H9 (cell line): ENCODE results near the gene HSPG2. TPM values are rescaled to one million over a fixed set of nuclear protein-coding genes. Genes with fewer than 3 reads are reported as not detected.
"Not testable (repeated sequence)": the region's sequence is repeated elsewhere in the genome, so short reads cannot be mapped to it uniquely, and the experiment has no call there.

Experiments
- DNase-seq: peaks from one replicate; pipeline ENCODE4 v3.0.0-alpha.2; 2017
- H2AFZ ChIP-seq: one replicate; pipeline ENCODE4 v1.6.1; 2013; ENCODE audit warnings: mild to moderate bottlenecking, low read length, control low read depth, moderate library complexity
- H2AK5ac ChIP-seq: 2 replicates; pipeline ENCODE4 v1.6.1; 2013; ENCODE audit warnings: low read length, control low read depth, mixed read lengths; ENCODE audit not compliant: insufficient read length
- H2BK120ac ChIP-seq: one replicate; pipeline ENCODE4 v1.6.1; 2013; ENCODE audit warnings: low read depth, mild to moderate bottlenecking, low read length, control low read depth, inconsistent platforms; ENCODE audit not compliant: poor library complexity, severe bottlenecking
- H2BK12ac ChIP-seq: 2 replicates; pipeline ENCODE4 v1.6.1; 2013; ENCODE audit warnings: low read length, control low read depth, mixed read lengths, low read depth; ENCODE audit not compliant: insufficient read length
- H2BK15ac ChIP-seq: 2 replicates; pipeline ENCODE4 v1.6.1; 2013; ENCODE audit warnings: low read depth, low read length, control low read depth
- H2BK20ac ChIP-seq: one replicate; pipeline ENCODE4 v1.6.1; 2013; ENCODE audit warnings: low read depth, mild to moderate bottlenecking, low read length, control low read depth, inconsistent platforms; ENCODE audit not compliant: poor library complexity, severe bottlenecking
- H2BK5ac ChIP-seq: 2 replicates; pipeline ENCODE4 v1.6.1; 2013; ENCODE audit warnings: low read length, control low read depth, mixed read lengths; ENCODE audit not compliant: insufficient read length
- H3K14ac ChIP-seq: 2 replicates; pipeline ENCODE4 v1.6.1; 2013; ENCODE audit warnings: low read length, control low read depth; ENCODE audit not compliant: insufficient read depth
- H3K18ac ChIP-seq: 2 replicates; pipeline ENCODE4 v1.6.1; 2013; ENCODE audit warnings: low read depth, mild to moderate bottlenecking, mixed read lengths, low read length, control low read depth; ENCODE audit not compliant: insufficient read length
- H3K23ac ChIP-seq: 2 replicates; pipeline ENCODE4 v1.6.1; 2013; ENCODE audit warnings: low read length, control low read depth, mixed read lengths, low read depth; ENCODE audit not compliant: insufficient read length
- H3K23me2 ChIP-seq: 2 replicates; pipeline ENCODE4 v1.6.1; 2013; ENCODE audit warnings: low read depth, mild to moderate bottlenecking, mixed read lengths, low read length, control low read depth; ENCODE audit not compliant: insufficient read length, poor library complexity, severe bottlenecking
- H3K27ac ChIP-seq: 2 replicates; pipeline ENCODE4 v1.5.1; 2013; ENCODE audit warnings: low read length, control low read depth, mixed read lengths, low read depth; ENCODE audit not compliant: insufficient read length
- H3K27me3 ChIP-seq: 2 replicates; pipeline ENCODE4 v1.6.1; 2013; ENCODE audit warnings: low read length, control low read depth, inconsistent platforms; ENCODE audit not compliant: insufficient read depth
- H3K4ac ChIP-seq: 2 replicates; pipeline ENCODE4 v1.6.1; 2013; ENCODE audit warnings: low read depth, mild to moderate bottlenecking, control low read depth, inconsistent platforms, low read length, moderate library complexity
- H3K4me1 ChIP-seq: 2 replicates; pipeline ENCODE4 v1.6.1; 2013; ENCODE audit warnings: low read length, control low read depth, inconsistent platforms; ENCODE audit not compliant: insufficient read depth
- H3K4me2 ChIP-seq: 2 replicates; pipeline ENCODE4 v1.6.1; 2013; ENCODE audit warnings: low read length, control low read depth, mixed read lengths; ENCODE audit not compliant: insufficient read length, insufficient read depth
- H3K56ac ChIP-seq: 2 replicates; pipeline ENCODE4 v1.6.1; 2013; ENCODE audit warnings: low read depth, mild to moderate bottlenecking, mixed read lengths, low read length, control low read depth; ENCODE audit not compliant: insufficient read length
- H3K79me1 ChIP-seq: 2 replicates; pipeline ENCODE4 v1.6.1; 2013; ENCODE audit warnings: low read depth, mild to moderate bottlenecking, moderate library complexity, low read length, control low read depth, inconsistent platforms; ENCODE audit not compliant: insufficient read depth, poor library complexity, severe bottlenecking
- H3K79me2 ChIP-seq: 2 replicates; pipeline ENCODE4 v1.6.1; 2013; ENCODE audit warnings: low read length, control low read depth, inconsistent platforms; ENCODE audit not compliant: insufficient read depth
- H3K9ac ChIP-seq: 2 replicates; pipeline ENCODE4 v1.6.1; 2013; ENCODE audit warnings: low read length, control low read depth, mixed read lengths; ENCODE audit not compliant: insufficient read length; ENCODE audit errors: extremely low read depth
- H3K9me3 ChIP-seq: one replicate; pipeline ENCODE4 v1.6.1; 2013; ENCODE audit warnings: low read depth, low read length, inconsistent platforms; ENCODE audit not compliant: control insufficient read depth
- H3T11ph ChIP-seq: one replicate; pipeline ENCODE4 v1.6.1; 2013; ENCODE audit warnings: mild to moderate bottlenecking, low read length, control low read depth, inconsistent platforms
- H4K20me1 ChIP-seq: one replicate; pipeline ENCODE4 v1.6.1; 2013; ENCODE audit not compliant: control insufficient read depth, insufficient read length, insufficient read depth
- H4K5ac ChIP-seq: 2 replicates; pipeline ENCODE4 v1.6.1; 2013; ENCODE audit warnings: low read depth, mild to moderate bottlenecking, mixed read lengths, low read length, control low read depth; ENCODE audit not compliant: insufficient read length
- H4K8ac ChIP-seq: replicated peaks from 2 replicates; pipeline ENCODE4 v1.6.1; 2013; ENCODE audit warnings: low read length, control low read depth, mixed read lengths, low read depth; ENCODE audit not compliant: insufficient read length
- H4K91ac ChIP-seq: 2 replicates; pipeline ENCODE4 v1.6.1; 2013; ENCODE audit warnings: low read depth, mild to moderate bottlenecking, moderate library complexity, mixed read lengths, low read length, control low read depth; ENCODE audit not compliant: insufficient read length
- H3K27ac Mint-ChIP-seq, 3 experiments: 2 replicates in 2 of 3; 3 replicates in 1 of 3; pipeline ENCODE4 v1.8.0; 2020 to 2021; ENCODE audit warnings: mixed read lengths in 3 of 3, mild to moderate bottlenecking in 1 of 3, moderate library complexity in 1 of 3
- H3K27me3 Mint-ChIP-seq: 2 replicates; pipeline ENCODE4 v1.8.0; 2021; ENCODE audit warnings: low read depth, mild to moderate bottlenecking, moderate library complexity, mixed read lengths
- H3K36me3 Mint-ChIP-seq, 3 experiments: 2 replicates in 2 of 3; 3 replicates in 1 of 3; pipeline ENCODE4 v1.8.0; 2020 to 2021; ENCODE audit warnings: low read depth in 3 of 3, mixed read lengths in 3 of 3; ENCODE audit not compliant: insufficient read depth in 1 of 3
- H3K4me1 Mint-ChIP-seq, 2 experiments: 2 replicates each; pipeline ENCODE4 v1.8.0; 2020; ENCODE audit warnings: mixed read lengths in 2 of 2
- H3K4me3 Mint-ChIP-seq, 2 experiments: 2 replicates in 1 of 2; 3 replicates in 1 of 2; pipeline ENCODE4 v1.8.0; 2020 to 2021; ENCODE audit warnings: mild to moderate bottlenecking in 2 of 2, mixed read lengths in 2 of 2, moderate library complexity in 1 of 2
- H3K9me3 Mint-ChIP-seq, 2 experiments: 2 replicates in 1 of 2; 3 replicates in 1 of 2; pipeline ENCODE4 v1.8.0; 2020; ENCODE audit warnings: mild to moderate bottlenecking in 2 of 2, mixed read lengths in 2 of 2, moderate library complexity in 1 of 2
- CTCF ChIP-seq: fragments of 200-600 bp; sonication (generic); conservative IDR thresholded peaks from 3 replicates; pipeline ENCODE4 v1.8.0; 2021; ENCODE audit warnings: antibody characterized with exemption, mild to moderate bottlenecking
- WGBS: extraction: QIAGEN DNeasy Blood & Tissue Kit; methylation state at CpG from one replicate; pipeline ENCODE4 v1.1.7; 2013; ENCODE audit warnings: missing lambda C conversion rate, low lambda C conversion rate, mixed read lengths; ENCODE audit not compliant: insufficient read length; ENCODE audit errors: extremely low coverage; 5-methylcytosine and 5-hydroxymethylcytosine counted together
- total RNA-seq: library from RNA; stranded (reverse); gene quantifications from 2 replicates; pipeline ENCODE4 v1.2.1, GENCODE V29; 2021

HSPG2 gene
- total RNA-seq, 1 experiment from 2014 or later = 90.0 TPM

DNA sequence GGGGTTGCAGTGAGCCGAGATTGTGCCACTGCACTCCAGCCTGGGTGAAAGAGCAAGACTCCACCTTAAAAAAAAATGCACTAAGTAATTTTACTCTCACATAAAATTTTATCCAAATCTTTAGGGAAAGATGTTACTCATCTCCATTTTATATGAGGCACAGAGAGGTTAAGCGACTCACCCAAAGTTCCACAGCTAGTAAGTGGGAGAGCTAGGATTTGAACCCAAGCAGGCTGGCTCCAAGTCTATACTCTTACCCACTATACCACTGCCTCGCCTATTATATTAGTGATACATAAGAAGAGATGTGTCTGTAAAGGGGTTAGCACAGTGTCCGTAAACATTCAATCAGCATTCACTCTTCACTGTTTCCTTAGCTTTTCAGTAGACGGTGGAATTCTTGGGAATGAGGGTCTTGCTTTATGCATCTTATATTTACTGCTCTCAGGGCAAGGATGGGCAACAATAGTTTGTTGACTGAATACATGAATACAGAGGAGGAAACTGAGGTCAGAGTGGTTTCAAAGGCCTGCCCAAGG, 109.9 kb downstream of the HSPG2 start:
- no peak overlapping the region for H4K5ac ChIP-seq
- H2BK20ac ChIP-seq = no peak overlapping the region
- H2AK5ac ChIP-seq = no peak overlapping the region
- no peak overlapping the region for H3K4me3 Mint-ChIP-seq
- H2BK5ac ChIP-seq = no peak overlapping the region
- no peak overlapping the region for H3K27ac ChIP-seq
- no CpG with 5 or more reads among the region's 5 CpGs for WGBS
- H3K27ac Mint-ChIP-seq = no peak overlapping the region
- no peak overlapping the region for H3K14ac ChIP-seq
- H3T11ph ChIP-seq = no peak overlapping the region
- no peaks in the 10 kb centered on the region for H3K79me1 ChIP-seq
- no peak overlapping the region for H3K9ac ChIP-seq
- no peaks in the 10 kb centered on the region; the same call in 1 of the 2 replicates for H3K27me3 Mint-ChIP-seq
- H3K56ac ChIP-seq = no peak overlapping the region
- no peaks in the 10 kb centered on the region for H3K9me3 Mint-ChIP-seq
- H3K4ac ChIP-seq = no peak overlapping the region
- no peaks in the 10 kb centered on the region for H3K9me3 ChIP-seq
- no peak overlapping the region for H4K91ac ChIP-seq
- no peak overlapping the region for H2BK15ac ChIP-seq
- DNase-seq = no peak
- no peak overlapping the region for H2BK12ac ChIP-seq
- H4K8ac ChIP-seq = no peak overlapping the region
- H4K20me1 ChIP-seq = no peaks in the 10 kb centered on the region
- no peaks in the 10 kb centered on the region for H3K4me1 ChIP-seq
- no peak overlapping the region for H2BK120ac ChIP-seq
- no peaks in the 10 kb centered on the region for H3K23me2 ChIP-seq
- H3K36me3 Mint-ChIP-seq = peaks cover 18 to 59% (median 47%) of the 10 kb centered on the region in 3 experiments
- H3K27me3 ChIP-seq = no peaks in the 10 kb centered on the region
- no peak for TF ChIP-seq CTCF
- no peak overlapping the region for H2AFZ ChIP-seq
- no peaks in the 10 kb centered on the region for H3K79me2 ChIP-seq
- H3K4me1 Mint-ChIP-seq = peaks cover 0 to 3% of the 10 kb centered on the region in 2 experiments; a peak in 1 of 4 replicates
- no peak overlapping the region for H3K18ac ChIP-seq
- H3K4me2 ChIP-seq = no peak overlapping the region
- no peak overlapping the region for H3K23ac ChIP-seq

- not testable (repeated sequence) for H2AFZ ChIP-seq, H3T11ph ChIP-seq, H3K9ac ChIP-seq, H3K27me3 ChIP-seq, H2AK5ac ChIP-seq, H2BK15ac ChIP-seq, H3K56ac ChIP-seq, H4K91ac ChIP-seq, H3K23ac ChIP-seq, H4K8ac ChIP-seq, H3K4me3 Mint-ChIP-seq, H3K4me1 ChIP-seq, H3K9me3 ChIP-seq, H3K4ac ChIP-seq, H2BK5ac ChIP-seq, H3K23me2 ChIP-seq, H3K18ac ChIP-seq, H4K5ac ChIP-seq, H3K27ac ChIP-seq, H3K27me3 Mint-ChIP-seq, H3K27ac Mint-ChIP-seq, H2BK20ac ChIP-seq, H4K20me1 ChIP-seq, H2BK120ac ChIP-seq, H3K79me2 ChIP-seq, H2BK12ac ChIP-seq, H3K14ac ChIP-seq, H3K4me1 Mint-ChIP-seq, H3K9me3 Mint-ChIP-seq, H3K4me2 ChIP-seq, H3K79me1 ChIP-seq, DNase-seq
- H3K36me3 Mint-ChIP-seq = peaks cover 18 to 54% (median 42%) of the 10 kb centered on the region in 3 experiments
- WGBS = no CpG with 5 or more reads among the region's 10 CpGs
Measured at GRCh38 chr1:21826694-21827093, 110.4 kb downstream of the HSPG2 start.
